Measurements from ENCODE around the gene NCOA1. TPM values are rescaled to one million over a fixed set of nuclear protein-coding genes. Genes with fewer than 3 reads are reported as not detected.

Gene NCOA1
- polyA plus RNA-seq, 1 donor from 2014 or later = 23.0 TPM

GRCh38 chr2:24724111-24724775 is 233.2 kb downstream of the NCOA1 start:
- Histone ChIP-seq H3K36me3 (ENCODE audit: insufficient read depth, low read length) (no peaks in the 10 kb centered on the region), H3K79me2 (replicated peaks; ENCODE audit: insufficient read depth, low read length) (no peaks in the 10 kb centered on the region), H3K27me3 (ENCODE audit: insufficient read depth, low read depth, low read length) (no peaks in the 10 kb centered on the region), H4K20me1 (ENCODE audit: insufficient read depth) (no peaks in the 10 kb centered on the region), H3F3A (ENCODE audit: insufficient read depth, low read length, poor library complexity, severe bottlenecking) (no peaks in the 10 kb centered on the region), H2AFZ (ENCODE audit: low read depth, low read length) (no peak overlapping the region), H3K9ac (ENCODE audit: low read length) (no peak overlapping the region), H3K27ac (ENCODE audit: low read length) (no peak overlapping the region), H3K4me3 (ENCODE audit: low read length) (no peak overlapping the region), H3K9me3 (ENCODE audit: low read length) (no peaks in the 10 kb centered on the region), H3K9me2 (ENCODE audit: insufficient read depth, low read length) (no peaks in the 10 kb centered on the region), H3K4me2 (ENCODE audit: low read length) (no peak overlapping the region)
- TF ChIP-seq EZH2 (IDR thresholded peaks at IDR 0.05; ENCODE audit: borderline replicate concordance, insufficient read depth, low read length, poor library complexity, severe bottlenecking) (no peak), EP300 (conservative IDR thresholded peaks at IDR 0.05; ENCODE audit: poor library complexity, severe bottlenecking) (no peak), POLR2AphosphoS5 (IDR thresholded peaks at IDR 0.05) (no peak), TAF1 (IDR thresholded peaks at IDR 0.05; ENCODE audit: low read depth) (no peak), MXI1 (conservative IDR thresholded peaks at IDR 0.05; ENCODE audit: poor library complexity, severe bottlenecking) (no peak), RAD21 (conservative IDR thresholded peaks at IDR 0.05) (no peak)
- TF ChIP-seq, protein P1, sequence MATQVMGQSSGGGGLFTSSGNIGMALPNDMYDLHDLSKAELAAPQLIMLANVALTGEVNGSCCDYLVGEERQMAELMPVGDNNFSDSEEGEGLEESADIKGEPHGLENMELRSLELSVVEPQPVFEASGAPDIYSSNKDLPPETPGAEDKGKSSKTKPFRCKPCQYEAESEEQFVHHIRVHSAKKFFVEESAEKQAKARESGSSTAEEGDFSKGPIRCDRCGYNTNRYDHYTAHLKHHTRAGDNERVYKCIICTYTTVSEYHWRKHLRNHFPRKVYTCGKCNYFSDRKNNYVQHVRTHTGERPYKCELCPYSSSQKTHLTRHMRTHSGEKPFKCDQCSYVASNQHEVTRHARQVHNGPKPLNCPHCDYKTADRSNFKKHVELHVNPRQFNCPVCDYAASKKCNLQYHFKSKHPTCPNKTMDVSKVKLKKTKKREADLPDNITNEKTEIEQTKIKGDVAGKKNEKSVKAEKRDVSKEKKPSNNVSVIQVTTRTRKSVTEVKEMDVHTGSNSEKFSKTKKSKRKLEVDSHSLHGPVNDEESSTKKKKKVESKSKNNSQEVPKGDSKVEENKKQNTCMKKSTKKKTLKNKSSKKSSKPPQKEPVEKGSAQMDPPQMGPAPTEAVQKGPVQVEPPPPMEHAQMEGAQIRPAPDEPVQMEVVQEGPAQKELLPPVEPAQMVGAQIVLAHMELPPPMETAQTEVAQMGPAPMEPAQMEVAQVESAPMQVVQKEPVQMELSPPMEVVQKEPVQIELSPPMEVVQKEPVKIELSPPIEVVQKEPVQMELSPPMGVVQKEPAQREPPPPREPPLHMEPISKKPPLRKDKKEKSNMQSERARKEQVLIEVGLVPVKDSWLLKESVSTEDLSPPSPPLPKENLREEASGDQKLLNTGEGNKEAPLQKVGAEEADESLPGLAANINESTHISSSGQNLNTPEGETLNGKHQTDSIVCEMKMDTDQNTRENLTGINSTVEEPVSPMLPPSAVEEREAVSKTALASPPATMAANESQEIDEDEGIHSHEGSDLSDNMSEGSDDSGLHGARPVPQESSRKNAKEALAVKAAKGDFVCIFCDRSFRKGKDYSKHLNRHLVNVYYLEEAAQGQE (IDR thresholded peaks at IDR 0.05; ENCODE audit: borderline replicate concordance) = no peak
- TF ChIP-seq, protein P2, sequence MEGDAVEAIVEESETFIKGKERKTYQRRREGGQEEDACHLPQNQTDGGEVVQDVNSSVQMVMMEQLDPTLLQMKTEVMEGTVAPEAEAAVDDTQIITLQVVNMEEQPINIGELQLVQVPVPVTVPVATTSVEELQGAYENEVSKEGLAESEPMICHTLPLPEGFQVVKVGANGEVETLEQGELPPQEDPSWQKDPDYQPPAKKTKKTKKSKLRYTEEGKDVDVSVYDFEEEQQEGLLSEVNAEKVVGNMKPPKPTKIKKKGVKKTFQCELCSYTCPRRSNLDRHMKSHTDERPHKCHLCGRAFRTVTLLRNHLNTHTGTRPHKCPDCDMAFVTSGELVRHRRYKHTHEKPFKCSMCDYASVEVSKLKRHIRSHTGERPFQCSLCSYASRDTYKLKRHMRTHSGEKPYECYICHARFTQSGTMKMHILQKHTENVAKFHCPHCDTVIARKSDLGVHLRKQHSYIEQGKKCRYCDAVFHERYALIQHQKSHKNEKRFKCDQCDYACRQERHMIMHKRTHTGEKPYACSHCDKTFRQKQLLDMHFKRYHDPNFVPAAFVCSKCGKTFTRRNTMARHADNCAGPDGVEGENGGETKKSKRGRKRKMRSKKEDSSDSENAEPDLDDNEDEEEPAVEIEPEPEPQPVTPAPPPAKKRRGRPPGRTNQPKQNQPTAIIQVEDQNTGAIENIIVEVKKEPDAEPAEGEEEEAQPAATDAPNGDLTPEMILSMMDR (IDR thresholded peaks at IDR 0.05; ENCODE audit: poor library complexity, severe bottlenecking) = no peak

DNA sequence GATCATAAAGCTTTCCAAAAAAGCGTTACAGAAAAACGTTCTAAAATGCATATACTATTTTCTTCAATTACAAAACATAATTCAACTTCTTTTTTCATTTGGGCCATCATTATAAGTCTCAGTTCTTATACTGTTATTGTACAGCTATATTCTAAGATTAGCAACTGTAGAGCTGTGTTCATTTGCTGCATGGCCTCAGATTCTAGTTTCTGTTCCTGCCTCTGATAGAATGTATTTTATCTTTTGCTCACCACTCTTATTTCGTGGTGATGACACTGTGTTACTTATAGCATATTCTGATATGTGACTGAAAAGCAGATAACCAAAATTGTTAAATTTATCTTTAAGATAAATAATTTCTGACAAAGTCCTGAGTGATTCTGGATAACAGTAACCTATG is 234.9 kb downstream of the NCOA1 start:
- TF ChIP-seq POLR2AphosphoS5 (IDR thresholded peaks at IDR 0.05) (no peak), RAD21 (conservative IDR thresholded peaks at IDR 0.05) (no peak), SMC3 (conservative IDR thresholded peaks at IDR 0.05; ENCODE audit: poor library complexity) (no peak), EP300 (conservative IDR thresholded peaks at IDR 0.05; ENCODE audit: poor library complexity, severe bottlenecking) (no peak), MXI1 (conservative IDR thresholded peaks at IDR 0.05; ENCODE audit: poor library complexity, severe bottlenecking) (no peak), EZH2 (IDR thresholded peaks at IDR 0.05; ENCODE audit: borderline replicate concordance, insufficient read depth, low read length, poor library complexity, severe bottlenecking) (no peak), TAF1 (IDR thresholded peaks at IDR 0.05; ENCODE audit: low read depth) (no peak)
- TF ChIP-seq, protein P2 (IDR thresholded peaks at IDR 0.05; ENCODE audit: poor library complexity, severe bottlenecking) = no peak
- TF ChIP-seq, protein P1 (IDR thresholded peaks at IDR 0.05; ENCODE audit: borderline replicate concordance) = no peak

More for the DNA sequence above, 234.9 kb downstream of the NCOA1 start:
- H2AFZ ChIP-seq (ENCODE audit: low read depth, low read length) = no peak overlapping the region
- H3K9me3 ChIP-seq (ENCODE audit: low read length) = no peaks in the 10 kb centered on the region
- H3K27me3 ChIP-seq (ENCODE audit: insufficient read depth, low read depth, low read length) = no peaks in the 10 kb centered on the region
- no peak overlapping the region for H3K4me3 ChIP-seq (ENCODE audit: low read length)
- H3F3A ChIP-seq (ENCODE audit: insufficient read depth, low read length, poor library complexity, severe bottlenecking) = no peaks in the 10 kb centered on the region
- H3K36me3 ChIP-seq (ENCODE audit: insufficient read depth, low read length) = peaks cover 5% of the 10 kb centered on the region
- no peaks in the 10 kb centered on the region for H3K9me2 ChIP-seq (ENCODE audit: insufficient read depth, low read length)
- H4K20me1 ChIP-seq (ENCODE audit: insufficient read depth) = no peaks in the 10 kb centered on the region
- no peaks in the 10 kb centered on the region for H3K79me2 ChIP-seq (replicated peaks; ENCODE audit: insufficient read depth, low read length)
- no peak overlapping the region for H3K27ac ChIP-seq (ENCODE audit: low read length)
- H3K4me2 ChIP-seq (ENCODE audit: low read length) = no peak overlapping the region
- no peak overlapping the region for H3K9ac ChIP-seq (ENCODE audit: low read length)
